Parathyroid adenoma (tissue), 2 donors: ENCODE results near the gene FAM131B.

Experiments
- H2AFZ ChIP-seq: fragments of 300-600 bp; sonication (generic); one replicate; pipeline ENCODE4 v1.7.0; 2017; ENCODE audit warnings: antibody characterized with exemption, mild to moderate bottlenecking
- H3K27ac ChIP-seq: fragments of 300-600 bp; sonication (generic); one replicate; pipeline ENCODE4 v1.7.0; 2017
- H3K27me3 ChIP-seq: fragments of 300-600 bp; sonication (generic); one replicate; pipeline ENCODE4 v1.7.0; 2017; ENCODE audit warnings: low read length; ENCODE audit not compliant: control insufficient read depth, insufficient read depth
- H3K36me3 ChIP-seq: fragments of 300-600 bp; sonication (generic); one replicate; pipeline ENCODE4 v1.7.0; 2017; ENCODE audit warnings: low read length; ENCODE audit not compliant: control insufficient read depth, insufficient read depth
- H3K4me1 ChIP-seq: fragments of 300-600 bp; sonication (generic); one replicate; pipeline ENCODE4 v1.7.0; 2017; ENCODE audit warnings: control low read depth
- H3K4me2 ChIP-seq: fragments of 300-600 bp; sonication (generic); one replicate; pipeline ENCODE4 v1.7.0; 2017; ENCODE audit warnings: low read length
- H3K4me3 ChIP-seq: fragments of 300-600 bp; sonication (generic); one replicate; pipeline ENCODE4 v1.7.0; 2017; ENCODE audit warnings: low read depth, low read length
- H3K79me2 ChIP-seq: fragments of 300-600 bp; sonication (generic); one replicate; pipeline ENCODE4 v1.7.0; 2017; ENCODE audit warnings: control low read depth
- H3K9ac ChIP-seq: fragments of 300-600 bp; sonication (generic); one replicate; pipeline ENCODE4 v1.7.0; 2017; ENCODE audit warnings: mild to moderate bottlenecking
- H3K9me3 ChIP-seq: fragments of 300-600 bp; sonication (generic); one replicate; pipeline ENCODE4 v1.7.0; 2017; ENCODE audit warnings: low read length; ENCODE audit not compliant: control insufficient read depth
- CTCF ChIP-seq: fragments of 300-600 bp; sonication (generic); IDR thresholded peaks from one replicate; pipeline ENCODE4 v1.7.0; 2017; ENCODE audit warnings: antibody characterized with exemption, mild to moderate bottlenecking
- donor health status: primary hyperparathyroidism.

Gene FAM131B

GRCh38 chr7:143304938-143305337 lies 57.6 kb downstream of the FAM131B start:
- Histone ChIP-seq H3K27ac (no peak overlapping the region), H3K9me3 (no peaks in the 10 kb centered on the region), H3K9ac (no peak overlapping the region), H3K79me2 (no peaks in the 10 kb centered on the region), H3K27me3 (no peaks in the 10 kb centered on the region), H2AFZ (no peak overlapping the region), H3K4me3 (no peak overlapping the region), H3K4me2 (no peak overlapping the region), H3K36me3 (no peaks in the 10 kb centered on the region), H3K4me1 (no peaks in the 10 kb centered on the region)
- TF ChIP-seq CTCF = no peak

- Histone ChIP-seq H3K27me3 (no peaks in the 10 kb centered on the region), H3K36me3 (no peaks in the 10 kb centered on the region), H3K9me3 (no peaks in the 10 kb centered on the region), H2AFZ (no peak overlapping the region), H3K4me2 (no peak overlapping the region), H3K4me1 (no peaks in the 10 kb centered on the region), H3K4me3 (no peak overlapping the region), H3K79me2 (no peaks in the 10 kb centered on the region), H3K27ac (no peak overlapping the region), H3K9ac (no peak overlapping the region)
- no peak for TF ChIP-seq CTCF
Observed at GRCh38 chr7:143303733-143304132, 58.8 kb downstream of the FAM131B start.
